Measurements from ENCODE around the gene VPS37D.
A peak's percentile ranks its signal among the peaks of the same experiment; 100 is the strongest.

Gene VPS37D

GRCh38 chr7:73645643-73646174 lies 21.9 kb upstream of the VPS37D start:
- TF ChIP-seq, protein P1, sequence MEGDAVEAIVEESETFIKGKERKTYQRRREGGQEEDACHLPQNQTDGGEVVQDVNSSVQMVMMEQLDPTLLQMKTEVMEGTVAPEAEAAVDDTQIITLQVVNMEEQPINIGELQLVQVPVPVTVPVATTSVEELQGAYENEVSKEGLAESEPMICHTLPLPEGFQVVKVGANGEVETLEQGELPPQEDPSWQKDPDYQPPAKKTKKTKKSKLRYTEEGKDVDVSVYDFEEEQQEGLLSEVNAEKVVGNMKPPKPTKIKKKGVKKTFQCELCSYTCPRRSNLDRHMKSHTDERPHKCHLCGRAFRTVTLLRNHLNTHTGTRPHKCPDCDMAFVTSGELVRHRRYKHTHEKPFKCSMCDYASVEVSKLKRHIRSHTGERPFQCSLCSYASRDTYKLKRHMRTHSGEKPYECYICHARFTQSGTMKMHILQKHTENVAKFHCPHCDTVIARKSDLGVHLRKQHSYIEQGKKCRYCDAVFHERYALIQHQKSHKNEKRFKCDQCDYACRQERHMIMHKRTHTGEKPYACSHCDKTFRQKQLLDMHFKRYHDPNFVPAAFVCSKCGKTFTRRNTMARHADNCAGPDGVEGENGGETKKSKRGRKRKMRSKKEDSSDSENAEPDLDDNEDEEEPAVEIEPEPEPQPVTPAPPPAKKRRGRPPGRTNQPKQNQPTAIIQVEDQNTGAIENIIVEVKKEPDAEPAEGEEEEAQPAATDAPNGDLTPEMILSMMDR (IDR thresholded peaks at IDR 0.05; ENCODE audit: low read depth, low read length) = no peak
- no peak for DNase-seq (ENCODE audit: low read depth in 2 of 2)
- H3K4me3 ChIP-seq (replicated peaks in 1 of 2; ENCODE audit: low read depth in 2 of 2, low read length in 2 of 2) = no peak overlapping the region

DNA sequence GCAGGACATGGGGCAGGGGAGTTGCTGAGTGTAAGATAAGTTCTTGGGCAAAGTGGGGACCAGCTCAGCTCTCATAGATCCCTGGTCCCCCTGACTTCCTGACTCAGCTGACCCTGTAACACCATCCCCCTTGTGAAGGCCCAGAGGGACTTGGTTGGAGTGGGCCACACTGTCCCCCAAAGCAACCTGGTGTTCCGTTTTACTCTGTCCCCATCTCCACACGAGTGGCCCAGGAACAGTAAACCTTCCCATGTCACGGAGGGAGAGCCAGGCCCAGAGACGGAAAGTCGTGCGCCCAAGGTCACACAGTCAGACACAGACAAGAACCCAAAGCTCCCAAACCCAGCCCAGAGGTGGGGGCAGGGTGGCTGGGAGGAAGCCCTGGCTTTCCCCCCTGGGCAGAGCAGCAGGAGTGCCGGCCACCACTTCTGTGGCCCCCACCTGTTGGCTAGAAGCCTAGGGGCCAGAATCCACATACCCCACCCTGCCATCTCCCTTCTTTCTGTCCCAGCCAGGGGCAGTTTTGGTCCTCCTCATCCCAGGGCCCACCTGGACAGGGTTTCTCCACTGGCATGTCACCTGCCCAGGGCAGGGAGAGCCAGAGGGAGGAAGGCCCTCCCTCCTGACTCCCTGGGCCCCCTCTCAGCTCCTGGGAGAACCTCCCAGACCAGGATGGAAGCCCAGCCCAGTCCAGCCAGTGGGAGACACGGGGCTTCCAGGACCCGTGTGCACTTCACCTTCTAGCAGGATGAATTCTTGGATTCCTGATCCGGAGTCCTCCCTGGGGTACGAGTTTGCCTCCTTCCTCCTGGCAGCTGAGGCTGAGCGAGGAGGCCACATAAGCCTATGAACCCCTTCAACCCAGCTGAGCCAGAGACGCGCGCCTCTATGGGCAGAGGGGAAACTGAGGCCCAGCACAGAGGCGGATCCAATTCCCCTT lies 20.6 kb upstream of the VPS37D start:
- no peak overlapping the region for H3K4me3 ChIP-seq (replicated peaks in 1 of 2; ENCODE audit: low read depth in 2 of 2, low read length in 2 of 2)
- DNase-seq (ENCODE audit: low read depth in 2 of 2) = no peak
- TF ChIP-seq, protein P1 (IDR thresholded peaks at IDR 0.05; ENCODE audit: low read depth, low read length) = no peak

DNA sequence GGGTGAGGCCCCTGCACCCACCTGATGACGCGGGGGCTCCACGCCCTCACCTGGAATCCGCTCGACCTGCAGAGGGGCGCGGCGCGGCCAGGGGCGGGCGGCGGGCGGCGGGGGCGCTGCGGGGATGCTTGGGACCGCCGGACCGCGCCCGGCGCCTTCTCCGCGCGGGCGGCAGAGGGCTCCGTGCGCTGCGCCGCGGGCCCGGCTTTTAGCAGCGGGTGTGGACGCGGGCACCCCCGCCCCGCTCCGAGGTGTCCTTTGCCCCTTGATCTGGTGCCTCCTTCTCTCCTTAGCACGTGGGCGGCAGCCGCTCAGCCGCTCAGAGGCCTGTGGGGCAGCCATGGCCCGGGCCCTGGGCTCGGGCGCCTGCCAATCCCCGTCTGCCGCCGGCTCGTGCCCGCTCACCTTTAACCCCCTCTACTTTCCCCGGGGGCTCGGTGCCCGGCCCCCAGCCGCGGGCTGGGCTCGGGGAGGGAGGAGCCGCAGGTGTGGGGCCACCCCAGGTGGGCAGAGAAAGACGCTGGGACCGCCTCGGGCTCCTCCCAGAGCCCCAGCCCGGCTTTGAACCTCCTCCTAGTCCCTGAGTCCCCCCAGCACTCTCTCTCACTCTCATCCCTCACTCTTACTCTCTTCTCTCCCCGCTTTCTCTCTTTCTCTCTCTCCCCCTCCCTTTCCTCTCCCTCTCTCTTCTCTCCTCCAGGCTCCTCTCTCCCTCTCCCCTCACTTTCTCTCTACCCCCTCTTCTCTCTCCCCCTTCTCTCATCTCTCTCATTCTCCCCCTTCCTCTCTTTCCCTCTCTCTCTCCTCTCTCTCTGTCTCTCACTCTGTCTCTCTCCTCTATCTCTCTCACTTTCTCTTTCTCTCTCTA lies 19.7 kb upstream of the VPS37D start:
- peak overlapping the region; percentile 2 to 7 for H3K4me3 ChIP-seq (replicated peaks in 1 of 2; ENCODE audit: low read depth in 2 of 2, low read length in 2 of 2)
- DNase-seq (ENCODE audit: low read depth in 2 of 2) = no peak

DNA sequence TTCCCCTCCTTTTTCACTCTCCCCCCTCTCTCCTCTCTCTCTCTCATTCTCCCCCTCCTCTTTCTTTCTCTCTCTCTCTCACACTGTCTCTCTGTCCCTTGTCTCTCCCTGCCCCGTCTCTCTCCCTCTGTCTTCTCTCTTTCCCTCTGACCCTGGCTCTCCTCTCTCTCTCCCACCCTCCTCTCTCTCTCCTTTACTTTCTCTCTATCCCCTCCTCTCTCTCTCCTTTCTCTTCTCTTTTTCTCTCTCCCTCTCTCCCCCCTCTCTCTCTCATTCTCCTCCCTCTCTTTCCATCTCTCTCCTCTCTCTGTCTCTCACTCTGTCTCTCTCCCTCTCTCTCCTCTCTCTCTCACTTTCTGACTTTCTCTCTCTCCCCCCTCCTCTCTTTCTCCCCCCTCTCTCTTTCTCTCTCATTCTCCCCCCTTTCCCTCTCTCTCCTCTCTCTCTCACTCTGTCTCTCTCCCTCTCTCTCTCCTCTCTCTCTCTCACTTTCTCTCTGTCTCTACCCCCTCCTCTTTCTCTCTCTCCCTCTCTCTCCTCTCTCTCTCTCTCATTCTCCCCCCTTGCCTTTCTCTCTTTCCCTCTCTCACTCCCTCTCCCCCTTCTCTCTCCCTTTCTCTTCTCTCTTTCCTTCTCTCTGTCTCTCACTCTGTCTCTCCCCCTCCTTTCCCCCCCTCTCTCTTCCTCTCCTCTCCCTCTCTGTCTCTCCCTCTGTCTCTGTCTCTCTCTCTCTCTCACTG lies 18.9 kb upstream of the VPS37D start:
- TF ChIP-seq, protein P1 (IDR thresholded peaks at IDR 0.05; ENCODE audit: low read depth, low read length) = no peak
- no peak for DNase-seq (ENCODE audit: low read depth in 2 of 2)
- no peak overlapping the region for H3K4me3 ChIP-seq (replicated peaks in 1 of 2; ENCODE audit: low read depth in 2 of 2, low read length in 2 of 2)

More for the DNA sequence above, 19.7 kb upstream of the VPS37D start:
- TF ChIP-seq, protein P1 (IDR thresholded peaks at IDR 0.05; ENCODE audit: low read depth, low read length) = no peak

DNA sequence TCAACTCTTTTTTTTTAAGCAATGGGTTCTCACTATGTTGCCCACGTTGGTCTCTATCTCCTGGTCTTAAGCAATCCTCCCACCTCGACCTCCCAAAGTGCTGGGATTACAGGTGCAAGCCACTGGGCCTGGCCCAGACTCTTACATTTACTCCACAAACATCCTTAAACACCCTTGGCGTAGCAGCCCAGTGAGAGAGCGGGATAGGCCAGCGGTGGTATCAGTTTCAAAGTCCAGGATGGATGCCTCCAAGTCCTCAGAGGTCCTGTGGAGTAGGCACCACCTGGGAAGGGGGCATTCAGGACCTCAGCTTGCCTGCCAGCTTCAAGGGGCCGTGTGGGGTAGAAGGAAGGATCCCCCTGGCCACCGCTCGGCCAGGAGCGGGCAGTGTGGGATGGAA lies 18.1 kb upstream of the VPS37D start:
- no peak overlapping the region for H3K4me3 ChIP-seq (replicated peaks in 1 of 2; ENCODE audit: low read depth in 2 of 2, low read length in 2 of 2)
- TF ChIP-seq, protein P1 (IDR thresholded peaks at IDR 0.05; ENCODE audit: low read depth, low read length) = no peak
- DNase-seq (ENCODE audit: low read depth in 2 of 2) = no peak

DNA sequence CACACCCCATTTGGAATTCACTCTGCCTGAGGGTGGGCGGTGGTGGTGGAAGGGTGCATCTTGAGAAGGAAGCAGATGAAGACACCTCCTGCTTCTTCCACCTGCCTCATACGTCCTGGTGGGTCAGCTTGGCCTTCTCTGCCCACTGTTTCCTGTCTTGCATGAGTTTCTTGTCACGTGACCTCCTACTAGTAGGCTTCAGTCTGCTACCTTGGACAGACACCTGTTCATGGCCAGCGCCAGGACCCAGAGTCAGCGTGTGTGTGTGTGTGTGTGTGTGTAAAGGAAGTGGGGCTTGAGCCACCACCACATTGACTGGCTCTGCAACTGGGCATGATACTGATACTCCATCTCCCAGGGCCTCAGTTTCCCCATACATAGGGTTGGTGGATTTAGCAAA lies 17.1 kb upstream of the VPS37D start:
- DNase-seq (ENCODE audit: low read depth in 2 of 2) = no peak
- H3K4me3 ChIP-seq (replicated peaks in 1 of 2; ENCODE audit: low read depth in 2 of 2, low read length in 2 of 2) = no peak overlapping the region
- TF ChIP-seq, protein P1 (IDR thresholded peaks at IDR 0.05; ENCODE audit: low read depth, low read length) = no peak
